RPMI8226 (cell line): Measurements from ENCODE around the gene MCTP1.

Source experiments
- DNase-seq: peaks from one replicate; pipeline ENCODE4 v3.0.0-alpha.2; 2015

The MCTP1 gene

DNA sequence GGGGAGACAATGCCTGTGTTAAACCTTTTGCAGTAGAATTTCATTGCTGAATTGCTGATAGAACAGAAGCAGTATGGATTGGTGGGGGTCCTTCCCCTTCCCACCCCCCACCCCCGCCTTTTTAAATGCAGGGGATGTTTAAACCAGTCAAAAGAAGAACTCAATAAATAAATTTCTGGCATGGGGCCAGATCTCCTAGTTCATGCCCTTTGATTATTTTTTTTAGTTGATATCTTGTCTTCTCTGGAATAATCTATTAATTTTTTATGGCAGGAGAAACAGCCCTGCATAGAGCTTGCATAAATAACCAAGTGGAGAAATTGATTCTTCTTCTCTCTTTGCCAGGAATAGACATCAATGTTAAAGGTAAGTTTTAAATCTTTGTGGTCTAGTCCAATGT, 593.6 kb downstream of the MCTP1 start:
- no peak for DNase-seq

DNA sequence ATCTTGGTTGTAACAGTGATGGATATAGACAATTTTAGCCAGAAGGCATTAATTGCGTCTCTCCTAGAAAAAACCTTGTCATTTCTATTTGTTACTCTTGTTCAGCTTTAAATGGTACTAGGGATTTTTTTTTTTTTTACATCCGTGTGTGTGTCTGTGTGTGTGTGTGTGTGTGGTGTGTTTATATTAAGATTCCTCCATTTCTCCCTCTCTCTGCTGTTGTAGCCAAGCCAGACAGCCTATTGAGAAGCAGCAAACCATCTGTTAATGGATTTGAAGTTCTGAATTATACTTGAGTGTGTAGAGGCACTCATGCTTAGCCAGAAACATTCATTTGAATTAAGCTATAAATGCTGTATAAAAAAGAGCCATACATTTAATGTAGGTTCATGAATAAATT, 594.1 kb downstream of the MCTP1 start:
- DNase-seq, result no peak

DNA sequence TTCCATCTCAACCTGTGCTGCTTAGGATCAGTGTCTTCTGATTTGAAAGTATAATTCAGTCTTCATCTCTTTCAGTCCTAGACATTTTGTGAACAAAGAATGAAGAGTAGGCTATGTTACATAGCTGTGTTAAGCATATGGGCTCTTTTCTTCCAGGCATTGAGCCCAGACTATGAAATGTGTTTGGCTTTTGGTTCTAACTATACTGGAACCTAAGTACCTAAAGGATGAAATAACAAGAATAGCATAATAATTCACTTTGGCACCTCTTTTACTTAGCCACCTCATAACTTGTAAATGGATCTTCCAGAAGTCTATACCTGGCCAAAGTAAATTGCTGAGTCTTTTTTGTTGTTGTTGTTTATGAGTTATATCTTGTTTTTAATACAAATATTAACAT, 595.0 kb downstream of the MCTP1 start:
- DNase-seq, result no peak

DNA sequence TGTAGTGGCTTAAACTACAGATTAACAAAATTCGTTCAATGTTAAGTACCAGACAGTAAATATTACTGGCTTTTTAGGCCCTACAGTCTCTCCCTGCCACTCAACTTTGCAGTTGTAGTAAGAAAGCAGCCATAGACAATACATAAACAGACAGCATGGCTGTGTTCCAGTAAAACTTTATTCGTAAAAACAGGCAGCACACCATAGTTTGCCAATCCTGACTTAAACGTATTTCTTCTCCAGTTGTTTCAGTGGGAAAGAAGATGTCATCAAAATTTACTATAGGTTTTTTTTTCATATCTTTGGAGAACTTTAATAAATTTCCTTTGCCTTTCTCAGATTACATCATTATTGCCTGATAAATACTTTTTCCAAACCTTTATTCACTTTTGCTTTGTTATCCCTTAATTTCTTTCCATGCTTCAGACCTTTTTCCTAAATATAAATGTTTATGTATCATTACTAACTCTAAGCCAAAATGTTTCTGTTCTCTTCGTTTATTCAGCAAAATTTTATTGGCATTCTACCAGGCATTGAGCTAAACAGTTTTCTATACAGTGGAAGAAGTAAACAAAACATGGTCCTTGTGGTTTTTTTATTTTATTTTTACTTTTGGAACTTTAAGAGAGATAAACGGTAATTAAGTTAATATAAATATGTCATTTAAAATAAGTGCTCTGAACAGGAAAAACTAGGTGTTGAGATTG, 601.9 kb downstream of the MCTP1 start:
- no peak for DNase-seq

DNA sequence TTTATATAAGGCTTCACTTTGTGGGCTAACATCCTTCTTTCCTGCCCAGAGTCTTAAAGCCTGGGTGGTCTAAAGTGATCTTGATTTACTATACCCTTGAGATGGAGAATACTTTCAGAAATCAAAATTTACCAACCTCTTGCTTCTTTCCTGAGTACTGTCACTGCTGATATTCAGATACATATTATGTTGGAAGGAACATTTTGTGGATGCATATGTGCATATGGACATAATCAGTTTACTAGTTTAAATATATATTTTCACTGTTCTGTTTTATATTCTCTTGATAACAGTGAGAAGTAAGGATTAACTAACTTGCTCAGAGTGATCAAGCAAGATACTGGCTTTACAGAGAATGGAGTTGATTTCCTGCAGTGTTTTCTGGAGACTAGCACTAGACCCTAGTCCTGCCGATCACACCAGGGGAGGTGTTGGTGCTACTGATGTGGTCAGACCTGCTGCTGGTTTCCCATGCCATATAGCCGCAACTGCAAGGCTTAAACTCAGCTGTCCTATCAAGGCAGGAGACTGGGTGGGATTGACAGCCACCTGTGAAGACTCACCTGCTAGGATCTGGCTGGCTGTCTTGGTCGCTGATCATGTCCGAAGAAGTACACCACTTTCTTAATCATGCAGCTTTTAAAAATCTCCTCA, 608.8 kb downstream of the MCTP1 start:
- DNase-seq, result no peak

DNA sequence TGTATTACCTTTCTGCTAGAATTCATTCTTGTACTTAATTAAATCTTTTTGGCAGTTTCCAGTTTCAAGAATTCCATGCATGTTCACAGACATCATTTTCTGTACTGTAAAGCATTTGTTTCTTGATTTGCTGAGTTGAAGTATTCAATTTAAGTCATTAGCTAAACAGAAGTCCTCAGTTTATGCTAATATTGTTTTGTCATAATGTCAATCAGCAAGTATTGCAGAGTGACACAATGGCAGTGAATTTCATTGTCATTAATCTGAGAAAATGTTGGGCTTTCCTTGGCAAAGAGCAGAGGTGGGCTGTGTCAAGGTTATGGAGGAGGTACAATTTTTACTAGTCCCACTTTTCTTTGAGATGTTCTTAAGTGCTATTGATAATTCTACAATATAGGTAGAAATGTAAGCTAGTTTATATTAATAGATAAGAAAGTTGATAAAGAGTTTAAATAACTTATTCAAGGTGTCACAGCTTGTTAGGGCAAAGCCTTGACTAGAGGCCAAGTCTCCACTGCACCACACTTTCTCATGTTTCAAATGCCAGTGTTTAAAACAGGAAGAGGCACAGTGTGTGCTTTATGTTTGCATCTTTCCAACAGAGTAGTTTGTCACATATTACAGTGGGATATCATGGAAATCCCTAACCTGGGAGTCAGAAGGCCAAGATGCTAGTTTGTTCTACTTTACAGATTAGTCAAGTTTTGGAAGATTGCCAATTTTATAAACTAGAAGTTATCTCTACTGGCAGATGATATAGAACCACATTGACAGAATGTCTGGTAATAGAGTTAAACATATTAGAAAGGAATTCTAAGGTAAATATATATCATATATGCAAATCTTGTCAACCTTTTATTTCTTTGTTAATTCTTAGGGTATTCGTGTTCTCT, 610.2 kb downstream of the MCTP1 start:
- DNase-seq, result no peak

DNA sequence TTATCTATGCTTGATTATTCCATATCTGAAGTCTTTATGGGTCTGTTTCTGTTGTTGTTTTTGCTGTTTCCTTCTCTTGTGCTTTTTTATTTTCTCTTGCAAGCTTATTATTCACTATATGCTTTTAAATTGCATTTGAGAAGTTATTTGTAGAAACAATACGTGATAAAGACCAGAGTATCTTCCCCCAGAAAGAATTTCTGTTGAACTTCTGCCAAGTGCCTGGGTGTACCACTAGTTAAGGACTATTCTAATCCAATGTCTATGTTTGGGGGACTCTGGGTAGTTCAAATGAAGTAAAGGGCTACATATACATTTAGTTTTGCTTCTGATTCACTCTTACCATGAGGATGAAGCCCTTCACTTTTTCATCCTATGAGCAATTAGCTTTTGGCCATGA, 612.1 kb downstream of the MCTP1 start:
- no peak for DNase-seq

DNA sequence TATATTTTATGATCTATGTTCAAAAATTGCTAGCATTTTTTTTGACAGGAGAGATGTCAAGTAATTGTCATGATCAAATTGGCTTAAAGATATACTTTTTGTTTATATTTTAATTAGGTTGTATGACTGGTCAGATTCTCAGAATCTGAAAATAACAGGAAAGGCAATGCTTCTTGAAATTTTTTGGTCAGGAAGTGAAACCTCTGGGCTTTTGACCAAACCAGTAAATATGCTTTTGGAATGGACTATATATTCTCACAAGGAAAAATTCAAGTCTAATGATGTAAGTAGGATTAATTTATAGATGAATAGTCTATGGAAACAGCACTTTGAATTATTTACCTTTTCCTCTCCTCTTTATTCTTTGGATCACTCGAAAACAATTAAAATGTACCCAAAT, 614.2 kb downstream of the MCTP1 start:
- DNase-seq, result no peak

DNA sequence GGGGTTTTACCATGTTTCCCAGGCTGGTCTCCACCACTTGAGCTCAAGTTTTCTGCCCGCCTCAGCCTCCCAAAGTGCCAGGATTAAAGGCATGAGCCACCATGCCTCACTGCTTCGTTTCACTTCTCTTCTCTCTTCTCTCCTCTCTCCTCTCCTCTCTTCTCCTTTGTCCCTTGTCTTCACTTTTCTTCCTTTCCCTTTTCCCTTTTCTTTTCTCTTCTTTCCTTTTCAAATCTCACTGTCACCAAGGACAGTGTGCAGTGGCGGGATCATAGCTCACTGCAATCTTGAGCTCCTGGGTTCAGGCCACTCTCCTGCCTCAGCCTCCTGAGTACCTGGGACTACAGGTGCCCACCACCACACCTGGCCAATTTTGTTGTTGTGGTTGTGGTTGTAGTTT, 617.0 kb downstream of the MCTP1 start:
- no peak for DNase-seq

DNA sequence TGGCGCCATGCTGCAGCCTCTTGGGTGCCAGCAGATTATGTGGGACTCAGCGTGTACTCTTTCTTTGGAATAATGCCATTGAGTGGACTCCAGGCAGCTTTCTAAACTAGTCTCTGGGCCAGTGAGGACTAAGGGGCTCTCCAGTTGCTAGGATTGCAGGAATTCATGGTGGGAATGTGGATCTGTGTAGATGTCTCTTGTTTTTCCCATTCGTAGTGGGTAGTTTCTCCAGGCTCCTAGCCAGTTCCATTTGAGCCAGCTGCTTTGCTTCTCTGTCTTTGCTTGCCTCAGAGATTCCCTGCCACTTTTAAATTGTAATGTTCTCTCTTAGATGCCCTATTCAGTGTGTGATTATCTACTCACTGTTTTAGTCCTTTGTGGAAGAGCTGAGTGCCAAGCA, 623.8 kb downstream of the MCTP1 start:
- no peak for DNase-seq

DNA sequence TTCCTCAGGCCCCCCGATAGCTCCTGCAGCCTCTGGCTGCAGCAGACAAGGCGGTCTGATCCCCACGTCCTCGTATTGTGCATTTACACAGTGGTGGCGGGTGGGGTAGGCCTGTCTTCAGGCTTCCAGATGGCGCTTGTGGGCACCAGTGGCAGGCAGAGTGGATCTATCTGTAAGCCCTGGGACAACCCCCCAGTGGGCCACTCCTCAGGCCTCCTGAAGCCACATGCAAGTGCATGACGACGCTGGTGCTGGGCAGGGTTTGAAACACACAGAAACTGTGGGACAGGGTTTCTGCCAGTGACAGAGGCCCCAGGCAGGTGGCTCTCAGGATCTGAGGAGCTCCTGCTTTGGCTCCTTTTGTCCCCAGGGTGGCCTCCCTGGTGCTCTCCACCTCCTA, 624.4 kb downstream of the MCTP1 start:
- no peak for DNase-seq

DNA sequence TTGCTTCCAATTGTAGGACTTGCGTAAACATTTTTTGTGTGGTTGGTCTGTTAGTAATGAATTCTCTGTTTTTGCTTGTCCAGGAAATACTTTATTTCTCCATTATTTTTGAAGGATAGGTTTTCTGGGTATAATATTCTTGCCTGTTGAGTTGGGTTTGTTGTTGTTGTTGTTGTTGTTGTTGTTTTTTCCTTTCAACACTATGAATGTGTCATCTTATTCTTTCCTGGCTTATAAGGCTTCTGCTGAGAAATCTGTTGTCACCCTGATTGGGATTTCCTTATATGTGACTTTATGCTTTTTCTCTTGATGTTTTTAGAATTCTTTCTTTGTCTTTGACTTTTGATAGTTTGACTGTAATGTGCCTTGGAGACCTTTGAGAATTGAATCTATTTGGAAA, 626.6 kb downstream of the MCTP1 start:
- no peak for DNase-seq
